Stimulated activated naive CD8-positive, alpha-beta T cell treated with anti-CD3 and anti-CD28 coated beads, Interleukin-15, Interleukin-2, amounts not matched to agents 100 ng/mL and 50 ng/mL, for 24 hours (primary cell): ENCODE measurements around the gene SAMD4A.

Experiments used
- H3K27ac Mint-ChIP-seq: one replicate; pipeline ENCODE4 v1.8.0; 2021; ENCODE audit warnings: mild to moderate bottlenecking, mixed read lengths
- H3K27me3 Mint-ChIP-seq: one replicate; pipeline ENCODE4 v1.8.0; 2021; ENCODE audit warnings: mixed read lengths
- H3K36me3 Mint-ChIP-seq: one replicate; pipeline ENCODE4 v1.8.0; 2021; ENCODE audit warnings: low read depth, mixed read lengths
- H3K4me1 Mint-ChIP-seq: one replicate; pipeline ENCODE4 v1.8.0; 2021; ENCODE audit warnings: low read depth, mixed read lengths
- H3K4me3 Mint-ChIP-seq: one replicate; pipeline ENCODE4 v1.8.0; 2021; ENCODE audit warnings: mild to moderate bottlenecking, mixed read lengths
- H3K9me3 Mint-ChIP-seq: one replicate; pipeline ENCODE4 v1.8.0; 2021; ENCODE audit warnings: mixed read lengths

The SAMD4A gene

DNA sequence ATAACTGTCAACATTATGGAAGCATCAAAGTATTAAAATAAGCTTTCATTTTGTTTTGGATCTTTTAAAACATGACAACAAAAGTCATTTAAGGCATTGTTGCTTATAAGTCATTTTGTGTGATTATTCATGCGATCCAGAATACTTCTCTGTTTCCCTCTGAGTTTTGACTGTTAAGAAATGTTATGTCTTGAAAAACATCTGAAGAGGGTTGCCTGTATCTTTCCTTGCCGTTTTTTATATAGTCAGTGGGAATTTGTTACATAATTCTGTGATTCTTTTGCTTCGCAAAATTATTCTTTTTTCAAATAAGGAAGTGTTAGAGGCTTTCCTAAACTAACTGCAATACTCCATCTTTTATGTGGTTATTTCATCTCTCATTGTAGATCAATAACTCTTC lies 78.7 kb downstream of the SAMD4A start:
- Mint-ChIP-seq H3K9me3 (no peaks in the 10 kb centered on the region), H3K4me1 (peaks cover 27% of the 10 kb centered on the region), H3K4me3 (no peak overlapping the region), H3K27ac (peak overlapping the region; percentile 82), H3K36me3 (no peaks in the 10 kb centered on the region), H3K27me3 (peaks cover 10% of the 10 kb centered on the region)

DNA sequence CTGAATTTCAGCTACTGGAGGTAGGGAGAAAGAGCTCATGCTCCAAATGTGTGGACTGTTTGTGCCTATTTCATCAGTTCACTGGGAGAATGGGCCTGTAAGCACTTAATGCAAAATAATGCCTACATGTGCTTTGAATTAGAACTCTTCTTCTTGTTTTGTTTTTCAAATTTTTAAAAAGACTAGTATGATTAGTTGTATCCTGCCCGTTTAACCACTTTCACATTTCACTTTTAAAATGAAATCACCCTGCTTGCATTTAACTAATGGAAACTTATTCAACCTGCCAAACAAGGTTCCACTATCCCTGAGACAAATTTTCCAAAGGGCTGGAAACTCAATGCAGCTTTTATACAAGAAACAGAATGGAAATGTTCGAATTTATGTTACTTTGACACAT lies 79.7 kb downstream of the SAMD4A start:
- no peaks in the 10 kb centered on the region for H3K36me3 Mint-ChIP-seq
- H3K4me1 Mint-ChIP-seq, result peaks cover 27% of the 10 kb centered on the region
- H3K27ac Mint-ChIP-seq, result peak overlapping the region; percentile 82
- H3K9me3 Mint-ChIP-seq, result no peaks in the 10 kb centered on the region
- H3K27me3 Mint-ChIP-seq, result peaks cover 12% of the 10 kb centered on the region
- no peak overlapping the region for H3K4me3 Mint-ChIP-seq

DNA sequence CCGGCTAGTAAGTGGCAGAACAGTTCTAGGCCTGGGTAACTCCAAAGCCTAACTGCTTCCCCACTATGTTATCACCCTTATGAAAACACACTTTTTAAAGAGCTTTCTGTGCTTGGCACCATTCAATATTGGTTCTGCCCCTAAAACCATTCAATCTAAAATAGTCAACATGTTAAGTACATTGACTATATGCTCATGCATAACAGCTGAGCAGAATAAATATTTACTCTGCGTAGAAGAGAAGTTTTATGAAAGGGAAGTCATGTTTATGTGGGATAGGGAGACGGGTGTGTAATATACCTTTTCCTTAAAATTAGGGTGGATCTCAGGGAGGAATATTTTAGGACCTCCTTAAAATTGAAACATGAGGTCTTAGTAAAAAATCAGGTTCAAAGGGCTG lies 80.5 kb downstream of the SAMD4A start:
- H3K36me3 Mint-ChIP-seq, result no peaks in the 10 kb centered on the region
- H3K9me3 Mint-ChIP-seq, result no peaks in the 10 kb centered on the region
- no peak overlapping the region for H3K4me3 Mint-ChIP-seq
- H3K27me3 Mint-ChIP-seq, result peaks cover 11% of the 10 kb centered on the region
- H3K4me1 Mint-ChIP-seq, result peaks cover 27% of the 10 kb centered on the region
- no peak overlapping the region for H3K27ac Mint-ChIP-seq

DNA sequence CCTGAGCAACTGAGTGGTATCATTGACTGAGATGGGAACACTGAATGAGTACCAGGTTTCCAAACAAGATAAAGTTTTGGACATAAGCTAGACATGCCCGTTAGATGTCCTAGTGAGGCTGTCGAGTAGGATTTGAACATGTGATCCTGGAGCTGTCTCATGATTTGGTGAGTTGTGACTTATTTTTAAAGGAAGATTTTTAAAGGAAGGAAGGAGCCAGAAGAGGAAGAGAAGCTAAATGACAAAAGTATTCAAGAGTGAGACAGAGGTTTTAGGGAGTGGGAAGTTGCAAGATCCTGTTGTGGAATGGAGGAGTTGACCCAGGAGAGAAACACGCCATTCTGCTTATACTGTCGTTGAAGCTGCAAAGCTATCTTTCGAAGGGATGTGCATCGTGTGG lies 82.1 kb downstream of the SAMD4A start:
- H3K4me3 Mint-ChIP-seq, result no peak overlapping the region
- H3K27me3 Mint-ChIP-seq, result peaks cover 20% of the 10 kb centered on the region
- H3K4me1 Mint-ChIP-seq, result peaks cover 20% of the 10 kb centered on the region
- no peaks in the 10 kb centered on the region for H3K9me3 Mint-ChIP-seq
- H3K27ac Mint-ChIP-seq, result no peak overlapping the region
- no peaks in the 10 kb centered on the region for H3K36me3 Mint-ChIP-seq

DNA sequence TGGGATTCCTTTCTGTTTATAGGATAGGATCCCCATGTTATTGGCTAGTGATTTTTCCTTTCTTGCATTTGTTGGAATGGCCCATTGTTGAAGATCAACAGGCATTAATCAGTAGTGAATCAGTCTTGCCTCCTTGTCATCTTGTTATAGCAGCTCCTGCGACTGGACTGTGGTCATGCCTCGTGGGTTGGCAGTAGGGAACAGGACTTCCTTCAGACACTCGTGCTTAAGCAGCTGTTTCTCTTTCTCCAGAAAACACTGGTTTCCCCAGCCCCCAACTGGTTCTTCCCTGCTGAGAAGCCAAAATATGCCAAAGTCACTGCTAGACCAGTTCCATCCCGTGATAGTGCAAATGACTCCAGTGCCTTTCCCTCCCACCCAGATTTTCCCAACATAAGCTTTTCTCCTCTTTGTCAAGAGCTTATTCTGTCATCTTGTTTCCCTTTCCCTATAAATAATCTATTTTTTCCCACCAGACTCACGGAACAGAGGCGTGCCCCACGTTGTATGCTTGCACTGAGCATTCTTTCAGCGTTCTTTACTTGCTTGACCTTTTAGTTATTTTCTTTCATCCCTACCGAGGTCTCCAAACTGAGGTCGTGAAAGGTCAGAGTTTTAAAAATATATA lies 83.5 kb downstream of the SAMD4A start:
- peaks cover 14% of the 10 kb centered on the region for H3K4me1 Mint-ChIP-seq
- H3K27me3 Mint-ChIP-seq, result peaks cover 29% of the 10 kb centered on the region
- no peaks in the 10 kb centered on the region for H3K36me3 Mint-ChIP-seq
- no peaks in the 10 kb centered on the region for H3K9me3 Mint-ChIP-seq
- no peak overlapping the region for H3K4me3 Mint-ChIP-seq
- peak overlapping the region; percentile 1 for H3K27ac Mint-ChIP-seq

DNA sequence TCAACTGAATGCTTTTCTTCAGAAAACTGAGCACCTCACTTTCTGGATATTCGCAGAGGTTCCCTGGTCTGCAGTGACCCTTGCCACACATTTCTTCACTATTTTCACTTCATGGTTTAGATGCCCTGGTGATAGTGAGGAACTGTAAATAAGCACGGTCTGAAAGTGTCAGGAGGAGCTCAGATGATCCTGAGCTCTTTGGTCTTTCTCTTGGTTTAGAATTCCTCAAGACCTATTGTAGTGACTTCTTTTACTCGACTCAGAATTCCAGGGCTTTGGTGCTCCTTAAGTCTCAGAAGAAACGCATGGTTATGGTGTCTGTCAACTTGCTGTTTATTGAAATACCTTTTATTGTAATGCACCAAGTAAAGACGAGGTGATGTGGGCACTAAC lies 84.0 kb downstream of the SAMD4A start:
- no peak overlapping the region for H3K4me3 Mint-ChIP-seq
- H3K27ac Mint-ChIP-seq, result no peak overlapping the region
- peaks cover 29% of the 10 kb centered on the region for H3K27me3 Mint-ChIP-seq

DNA sequence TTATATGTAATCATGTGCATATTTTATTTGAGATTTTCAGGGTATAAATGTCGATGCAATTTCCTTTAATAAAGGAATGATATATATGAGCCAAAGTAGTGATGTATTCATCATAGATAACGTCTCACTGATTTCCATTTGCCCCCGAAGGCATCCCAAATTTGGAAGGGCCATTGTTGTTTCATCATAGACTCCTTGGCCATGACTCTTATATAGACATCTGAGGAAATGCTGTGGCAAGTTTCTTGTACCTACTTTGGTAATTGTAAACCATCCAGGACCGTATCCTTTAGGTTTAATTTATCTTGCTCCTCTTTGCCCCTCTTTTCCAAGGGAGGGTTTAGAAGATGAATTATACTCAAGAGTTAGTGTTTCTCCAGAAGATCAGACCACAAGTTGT lies 84.7 kb downstream of the SAMD4A start:
- Mint-ChIP-seq H3K4me1 (peaks cover 2% of the 10 kb centered on the region), H3K27me3 (peaks cover 29% of the 10 kb centered on the region), H3K9me3 (no peaks in the 10 kb centered on the region), H3K27ac (no peak overlapping the region), H3K36me3 (no peaks in the 10 kb centered on the region), H3K4me3 (no peak overlapping the region)

More for the DNA sequence above, 84.0 kb downstream of the SAMD4A start:
- peaks cover 9% of the 10 kb centered on the region for H3K4me1 Mint-ChIP-seq
- no peaks in the 10 kb centered on the region for H3K36me3 Mint-ChIP-seq
- H3K9me3 Mint-ChIP-seq, result no peaks in the 10 kb centered on the region

DNA sequence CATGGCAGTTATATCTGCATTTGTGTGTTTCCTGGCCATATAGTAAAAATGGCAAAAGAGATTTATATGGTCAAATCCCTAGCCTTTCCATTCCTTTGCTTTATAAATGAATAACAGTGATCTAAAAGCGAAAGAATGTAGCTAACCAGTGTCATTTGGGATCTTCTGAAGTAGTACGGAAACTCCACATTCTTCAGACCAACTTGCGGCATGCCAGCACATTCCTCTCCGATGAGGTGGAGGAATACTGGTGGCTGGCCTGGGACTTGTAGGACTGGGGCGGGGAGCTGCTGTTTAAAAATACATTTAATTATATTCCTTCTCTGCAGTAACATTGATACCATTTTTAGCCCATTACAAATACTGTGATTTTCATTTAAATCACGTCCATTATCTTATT lies 85.3 kb downstream of the SAMD4A start:
- H3K27me3 Mint-ChIP-seq, result peaks cover 29% of the 10 kb centered on the region
- H3K4me3 Mint-ChIP-seq, result no peak overlapping the region
- no peaks in the 10 kb centered on the region for H3K9me3 Mint-ChIP-seq
- H3K4me1 Mint-ChIP-seq, result no peaks in the 10 kb centered on the region
- no peaks in the 10 kb centered on the region for H3K36me3 Mint-ChIP-seq
- no peak overlapping the region for H3K27ac Mint-ChIP-seq

DNA sequence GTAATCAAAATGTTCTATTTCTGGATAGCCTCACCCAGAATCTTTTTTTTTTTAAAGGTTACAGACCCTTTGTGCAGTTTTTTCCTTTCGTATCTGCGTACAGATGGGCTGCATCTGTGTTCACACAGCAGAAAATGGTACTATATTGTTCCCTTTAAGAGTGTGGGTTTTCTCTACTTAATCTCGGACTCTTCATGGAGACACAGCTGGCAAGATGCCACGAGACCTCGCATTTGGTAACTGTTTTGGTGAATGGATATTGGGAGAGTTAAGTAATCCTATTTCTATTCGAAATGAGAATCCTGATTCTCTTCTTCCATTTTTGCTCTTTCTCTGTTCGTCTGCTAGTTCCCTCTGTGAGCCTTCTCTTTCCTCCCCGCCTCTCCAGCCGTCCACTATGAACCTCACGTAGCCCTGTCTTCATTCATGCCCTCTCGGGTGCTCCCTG lies 85.7 kb downstream of the SAMD4A start:
- no peak overlapping the region for H3K27ac Mint-ChIP-seq
- H3K36me3 Mint-ChIP-seq, result no peaks in the 10 kb centered on the region
- no peak overlapping the region for H3K4me3 Mint-ChIP-seq
- H3K4me1 Mint-ChIP-seq, result no peaks in the 10 kb centered on the region
- no peaks in the 10 kb centered on the region for H3K9me3 Mint-ChIP-seq
- H3K27me3 Mint-ChIP-seq, result peaks cover 29% of the 10 kb centered on the region

DNA sequence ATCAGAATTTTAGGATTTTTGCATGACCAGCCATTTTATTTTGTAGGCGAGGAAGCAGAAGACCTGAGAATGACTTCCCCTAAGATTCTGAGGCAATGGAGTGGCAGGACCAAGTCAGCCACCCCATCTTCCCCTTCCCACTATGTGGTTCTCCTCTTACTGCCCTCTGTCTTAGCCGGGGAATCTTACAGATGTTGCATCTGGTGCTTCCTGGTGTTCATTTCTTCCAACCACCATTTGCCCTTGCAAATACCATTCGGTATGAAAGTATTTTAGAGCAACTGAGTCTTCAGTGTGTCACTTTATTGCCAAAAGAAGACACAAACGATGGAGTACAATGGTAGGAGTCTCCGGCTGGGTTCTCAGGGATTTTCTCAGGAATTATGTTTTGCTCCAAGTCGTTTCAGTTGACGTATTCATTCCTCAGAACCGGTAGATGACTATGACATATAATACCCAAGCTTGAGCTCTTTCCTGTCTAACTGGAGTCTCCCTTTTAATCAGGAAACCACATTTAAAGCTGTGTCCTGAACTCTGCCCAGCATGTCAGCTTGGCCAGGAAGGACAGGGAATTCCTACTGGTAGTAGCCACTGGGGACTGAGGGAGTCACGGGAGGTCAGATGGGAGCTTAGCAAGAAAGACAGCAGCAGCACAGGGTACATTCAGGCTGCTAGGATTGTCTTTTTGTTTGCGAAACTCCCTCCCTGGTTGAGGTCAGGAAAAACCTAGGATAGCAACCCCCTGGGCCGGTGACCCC lies 87.0 kb downstream of the SAMD4A start:
- Mint-ChIP-seq H3K9me3 (no peaks in the 10 kb centered on the region), H3K36me3 (no peaks in the 10 kb centered on the region), H3K27ac (no peak overlapping the region), H3K4me3 (no peak overlapping the region), H3K27me3 (peaks cover 29% of the 10 kb centered on the region), H3K4me1 (no peaks in the 10 kb centered on the region)

DNA sequence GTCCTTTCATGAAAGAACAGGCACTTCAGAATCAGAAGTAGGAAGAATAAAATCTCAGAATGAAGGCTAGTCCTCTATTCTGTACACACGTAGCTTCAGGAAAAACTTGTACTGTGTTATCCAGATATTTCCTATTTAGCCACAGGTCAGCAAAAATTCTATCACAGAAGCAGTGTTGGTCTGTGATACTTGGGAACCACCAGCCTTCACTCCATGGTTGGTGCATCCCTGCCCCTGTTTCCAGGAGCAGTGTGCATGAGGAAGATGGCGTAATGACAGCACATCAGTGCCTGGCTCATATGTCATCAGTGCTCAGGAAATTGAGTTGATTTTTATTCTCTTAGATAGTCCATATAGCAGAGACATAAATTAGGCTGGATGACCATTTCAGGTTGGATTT lies 87.7 kb downstream of the SAMD4A start:
- H3K27me3 Mint-ChIP-seq, result peaks cover 29% of the 10 kb centered on the region
- H3K4me3 Mint-ChIP-seq, result no peak overlapping the region
- no peaks in the 10 kb centered on the region for H3K4me1 Mint-ChIP-seq
- no peaks in the 10 kb centered on the region for H3K36me3 Mint-ChIP-seq
- H3K9me3 Mint-ChIP-seq, result no peaks in the 10 kb centered on the region
- no peak overlapping the region for H3K27ac Mint-ChIP-seq

DNA sequence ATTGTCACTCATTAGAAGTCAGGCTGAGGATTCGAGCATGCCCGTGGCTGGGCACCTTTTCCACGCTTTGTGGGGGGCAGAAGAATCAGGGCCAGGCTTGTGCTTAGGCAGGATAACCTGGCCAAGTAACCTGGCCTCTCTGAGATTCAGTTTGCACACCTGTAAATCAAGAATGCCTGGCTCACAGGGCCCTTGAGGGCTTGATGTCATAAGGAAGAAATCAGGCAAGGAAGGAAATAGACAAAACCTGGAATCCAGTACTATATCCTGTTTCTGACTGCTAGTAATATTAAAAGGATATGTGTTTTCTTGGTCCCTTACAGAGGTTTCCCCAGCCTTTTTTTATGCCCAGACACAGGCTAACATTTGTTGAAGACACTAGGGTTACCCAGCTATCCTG lies 91.9 kb downstream of the SAMD4A start:
- H3K27me3 Mint-ChIP-seq, result peaks cover 22% of the 10 kb centered on the region
- H3K27ac Mint-ChIP-seq, result no peak overlapping the region
- H3K9me3 Mint-ChIP-seq, result no peaks in the 10 kb centered on the region
- no peaks in the 10 kb centered on the region for H3K4me1 Mint-ChIP-seq
- no peak overlapping the region for H3K4me3 Mint-ChIP-seq
- no peaks in the 10 kb centered on the region for H3K36me3 Mint-ChIP-seq

DNA sequence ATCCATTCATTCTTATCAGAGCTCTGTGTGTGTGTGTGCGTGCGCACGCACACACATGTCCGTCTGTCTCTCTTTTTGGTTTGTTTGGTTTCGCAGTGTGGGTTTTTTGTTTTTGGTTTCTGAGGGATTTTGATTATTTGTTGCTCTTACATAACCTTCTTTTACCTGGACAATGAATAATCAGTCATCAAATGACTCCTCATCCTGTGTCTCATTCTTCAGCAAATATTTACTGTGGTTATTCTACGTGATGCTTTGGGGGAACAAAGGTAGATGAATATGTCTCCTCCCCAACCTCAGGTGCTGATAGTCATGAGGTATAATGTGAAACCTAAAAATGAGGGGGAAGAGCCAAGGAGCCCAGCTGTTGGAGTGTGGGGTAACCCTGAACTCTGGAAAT lies 92.4 kb downstream of the SAMD4A start:
- H3K36me3 Mint-ChIP-seq, result no peaks in the 10 kb centered on the region
- H3K9me3 Mint-ChIP-seq, result no peaks in the 10 kb centered on the region
- no peaks in the 10 kb centered on the region for H3K4me1 Mint-ChIP-seq
- H3K27me3 Mint-ChIP-seq, result peaks cover 18% of the 10 kb centered on the region
- H3K27ac Mint-ChIP-seq, result peak overlapping the region; percentile 10
- no peak overlapping the region for H3K4me3 Mint-ChIP-seq

DNA sequence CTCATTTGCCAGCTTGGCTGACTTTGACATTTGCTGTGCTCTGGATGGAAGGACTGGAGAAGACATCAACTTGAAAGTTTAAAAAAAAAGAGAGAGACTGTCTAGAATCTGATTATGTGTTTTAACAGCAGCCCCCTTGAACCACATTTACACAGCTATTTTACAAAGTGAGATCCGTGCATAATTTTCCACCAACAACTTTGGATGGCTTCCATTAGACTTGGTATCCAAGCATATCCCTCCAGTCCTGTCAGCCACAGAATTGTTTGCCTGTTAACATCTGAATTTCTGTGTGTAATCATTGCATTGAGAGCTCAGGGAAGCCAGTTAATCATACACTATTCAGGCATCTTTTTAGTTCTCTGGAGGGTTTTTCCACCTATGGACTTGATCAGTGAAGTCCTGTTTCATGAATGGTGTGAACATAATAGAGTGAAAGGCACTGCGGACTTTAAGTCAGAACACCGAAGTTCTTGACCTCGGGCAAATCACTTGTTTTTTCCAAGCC lies 93.7 kb downstream of the SAMD4A start:
- H3K4me3 Mint-ChIP-seq, result no peak overlapping the region
- H3K9me3 Mint-ChIP-seq, result no peaks in the 10 kb centered on the region
- no peaks in the 10 kb centered on the region for H3K36me3 Mint-ChIP-seq
- H3K27me3 Mint-ChIP-seq, result peaks cover 12% of the 10 kb centered on the region
- peaks cover 2% of the 10 kb centered on the region for H3K4me1 Mint-ChIP-seq
- H3K27ac Mint-ChIP-seq, result no peak overlapping the region

DNA sequence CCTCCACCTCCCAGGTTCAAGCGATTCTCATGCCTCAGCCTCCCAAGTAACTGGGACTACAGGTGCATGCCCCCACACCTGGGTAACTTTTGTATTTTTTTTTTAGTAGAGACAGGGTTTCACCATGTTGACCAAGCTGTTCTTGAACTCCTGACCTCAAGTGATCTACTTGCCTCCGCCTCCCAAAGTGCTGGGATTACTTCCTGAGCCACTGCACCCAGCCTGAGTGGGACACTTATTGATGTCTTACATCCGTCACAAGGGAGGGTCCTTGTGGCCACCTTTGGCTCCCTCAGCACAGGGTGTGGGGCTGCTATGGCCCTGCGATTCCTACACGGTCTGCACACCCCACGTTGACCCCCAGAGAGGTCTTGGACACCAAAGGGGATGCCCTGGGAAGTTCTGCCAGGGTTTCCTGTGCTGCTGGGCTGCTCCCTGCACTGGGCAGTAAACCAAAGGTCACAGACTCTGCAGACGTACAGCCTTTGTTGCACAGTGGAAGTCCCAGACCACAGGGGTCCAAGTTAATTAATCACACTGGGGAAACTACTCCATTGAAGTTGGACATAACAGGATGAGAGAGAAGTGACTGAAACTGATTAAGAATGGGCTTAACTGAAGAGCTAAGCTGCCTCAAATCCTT lies 95.7 kb downstream of the SAMD4A start:
- Mint-ChIP-seq H3K36me3 (no peaks in the 10 kb centered on the region), H3K27me3 (peaks cover 14% of the 10 kb centered on the region), H3K27ac (no peak overlapping the region), H3K4me1 (peaks cover 6% of the 10 kb centered on the region), H3K4me3 (no peak overlapping the region), H3K9me3 (no peaks in the 10 kb centered on the region)
